Measurements from ENCODE around the gene C1QL2. TPM values are rescaled to one million over a fixed set of nuclear protein-coding genes. Genes with fewer than 3 reads are reported as not detected.

Gene C1QL2
- polyA plus RNA-seq, 3 donors from 2014 or later, result not detected

- Mint-ChIP-seq H3K4me3 (no peak overlapping the region), H3K36me3 (no peaks in the 10 kb centered on the region), H3K27me3 (ENCODE audit: low read depth in 3 of 3) (peaks cover 2 to 14% (median 13%) of the 10 kb centered on the region in 3 donors), H3K9me3 (no peaks in the 10 kb centered on the region), H3K27ac (no peak overlapping the region), H3K4me1 (no peaks in the 10 kb centered on the region)
- no peak for DNase-seq
Measured at GRCh38 chr2:119195001-119195400, 36.5 kb upstream of the C1QL2 start.

- Mint-ChIP-seq H3K36me3 (no peaks in the 10 kb centered on the region), H3K9me3 (no peaks in the 10 kb centered on the region), H3K27ac (no peak overlapping the region), H3K27me3 (ENCODE audit: low read depth in 3 of 3) (peaks cover 2 to 17% (median 13%) of the 10 kb centered on the region in 3 donors), H3K4me3 (no peak overlapping the region), H3K4me1 (no peaks in the 10 kb centered on the region)
- DNase-seq, result no peak
Measured at GRCh38 chr2:119192893-119193292, 34.3 kb upstream of the C1QL2 start.

- no peak overlapping the region for H3K4me3 Mint-ChIP-seq
- H3K9me3 Mint-ChIP-seq, result no peaks in the 10 kb centered on the region
- peaks cover 5 to 10% (median 6%) of the 10 kb centered on the region in 3 donors for H3K27me3 Mint-ChIP-seq (ENCODE audit: low read depth in 3 of 3)
- no peaks in the 10 kb centered on the region for H3K36me3 Mint-ChIP-seq
- no peaks in the 10 kb centered on the region for H3K4me1 Mint-ChIP-seq
- no peak for DNase-seq
- no peak overlapping the region for H3K27ac Mint-ChIP-seq
Measured at GRCh38 chr2:119190321-119191111, 32.0 kb upstream of the C1QL2 start.

GRCh38 chr2:119184512-119184911 lies 26.0 kb upstream of the C1QL2 start:
- H3K27ac Mint-ChIP-seq, result no peak overlapping the region
- H3K36me3 Mint-ChIP-seq, result no peaks in the 10 kb centered on the region
- H3K9me3 Mint-ChIP-seq, result no peaks in the 10 kb centered on the region
- no peak overlapping the region for H3K4me3 Mint-ChIP-seq
- H3K4me1 Mint-ChIP-seq, result no peaks in the 10 kb centered on the region
- DNase-seq, result no peak
- H3K27me3 Mint-ChIP-seq (ENCODE audit: low read depth in 3 of 3), result peaks cover 0 to 5% (median 3%) of the 10 kb centered on the region in 3 donors

GRCh38 chr2:119181791-119182445 lies 23.4 kb upstream of the C1QL2 start:
- H3K36me3 Mint-ChIP-seq, result no peaks in the 10 kb centered on the region
- DNase-seq, result no peak
- H3K27ac Mint-ChIP-seq, result no peak overlapping the region
- no peaks in the 10 kb centered on the region for H3K4me1 Mint-ChIP-seq
- no peak overlapping the region for H3K4me3 Mint-ChIP-seq
- H3K27me3 Mint-ChIP-seq (ENCODE audit: low read depth in 3 of 3), result peaks cover 0 to 5% (median 2%) of the 10 kb centered on the region in 3 donors
- H3K9me3 Mint-ChIP-seq, result no peaks in the 10 kb centered on the region

- Mint-ChIP-seq H3K36me3 (no peaks in the 10 kb centered on the region), H3K4me3 (no peak overlapping the region)
Measured at GRCh38 chr2:119181391-119181790, 22.8 kb upstream of the C1QL2 start.

GRCh38 chr2:119180892-119181291 lies 22.3 kb upstream of the C1QL2 start:
- DNase-seq, result no peak
- H3K27ac Mint-ChIP-seq, result no peak overlapping the region
- H3K9me3 Mint-ChIP-seq, result no peaks in the 10 kb centered on the region
- H3K36me3 Mint-ChIP-seq, result no peaks in the 10 kb centered on the region
- H3K4me3 Mint-ChIP-seq, result no peak overlapping the region
- peaks cover 0 to 5% (median 1%) of the 10 kb centered on the region in 3 donors for H3K27me3 Mint-ChIP-seq (ENCODE audit: low read depth in 3 of 3)
- no peaks in the 10 kb centered on the region for H3K4me1 Mint-ChIP-seq

More at GRCh38 chr2:119181391-119181790, 22.8 kb upstream of the C1QL2 start:
- no peak overlapping the region for H3K27ac Mint-ChIP-seq
- DNase-seq, result no peak
- H3K9me3 Mint-ChIP-seq, result no peaks in the 10 kb centered on the region
- H3K27me3 Mint-ChIP-seq (ENCODE audit: low read depth in 3 of 3), result peaks cover 0 to 5% (median 4%) of the 10 kb centered on the region in 3 donors
- H3K4me1 Mint-ChIP-seq, result no peaks in the 10 kb centered on the region

- Mint-ChIP-seq H3K4me3 (no peak overlapping the region), H3K27ac (no peak overlapping the region), H3K27me3 (ENCODE audit: low read depth in 3 of 3) (peaks cover 0 to 5% (median 1%) of the 10 kb centered on the region in 3 donors), H3K9me3 (no peaks in the 10 kb centered on the region), H3K36me3 (no peaks in the 10 kb centered on the region), H3K4me1 (no peaks in the 10 kb centered on the region)
- DNase-seq, result no peak
Measured at GRCh38 chr2:119179991-119180390, 21.4 kb upstream of the C1QL2 start.

- no peak overlapping the region for H3K4me3 Mint-ChIP-seq
- no peaks in the 10 kb centered on the region for H3K9me3 Mint-ChIP-seq
- H3K4me1 Mint-ChIP-seq, result no peaks in the 10 kb centered on the region
- H3K27ac Mint-ChIP-seq, result no peak overlapping the region
- H3K27me3 Mint-ChIP-seq (ENCODE audit: low read depth in 3 of 3), result peaks cover 0 to 5% (median 1%) of the 10 kb centered on the region in 3 donors
- no peaks in the 10 kb centered on the region for H3K36me3 Mint-ChIP-seq
- no peak for DNase-seq
Measured at GRCh38 chr2:119179202-119179601, 20.7 kb upstream of the C1QL2 start.

- H3K9me3 Mint-ChIP-seq, result no peaks in the 10 kb centered on the region
- no peaks in the 10 kb centered on the region for H3K36me3 Mint-ChIP-seq
- no peak overlapping the region for H3K27ac Mint-ChIP-seq
- no peak for DNase-seq
- H3K4me3 Mint-ChIP-seq, result no peak overlapping the region
- H3K27me3 Mint-ChIP-seq (ENCODE audit: low read depth in 3 of 3), result peaks cover 0 to 5% (median 0%) of the 10 kb centered on the region in 3 donors
- no peaks in the 10 kb centered on the region for H3K4me1 Mint-ChIP-seq
Measured at GRCh38 chr2:119178776-119179175, 20.2 kb upstream of the C1QL2 start.

GRCh38 chr2:119177838-119178190 lies 19.3 kb upstream of the C1QL2 start:
- no peak for DNase-seq
- Mint-ChIP-seq H3K27me3 (ENCODE audit: low read depth in 3 of 3) (peaks cover 0 to 5% (median 0%) of the 10 kb centered on the region in 3 donors), H3K4me3 (no peak overlapping the region), H3K36me3 (no peaks in the 10 kb centered on the region), H3K9me3 (no peaks in the 10 kb centered on the region), H3K27ac (no peak overlapping the region), H3K4me1 (no peaks in the 10 kb centered on the region)

GRCh38 chr2:119177171-119177837 lies 18.8 kb upstream of the C1QL2 start:
- Mint-ChIP-seq H3K36me3 (no peaks in the 10 kb centered on the region), H3K27ac (no peak overlapping the region), H3K27me3 (ENCODE audit: low read depth in 3 of 3) (peaks cover 0 to 5% (median 0%) of the 10 kb centered on the region in 3 donors), H3K9me3 (no peaks in the 10 kb centered on the region), H3K4me1 (no peaks in the 10 kb centered on the region), H3K4me3 (no peak overlapping the region)
- DNase-seq, result no peak

- no peaks in the 10 kb centered on the region for H3K4me1 Mint-ChIP-seq
- DNase-seq, result no peak
- H3K27ac Mint-ChIP-seq, result no peak overlapping the region
- H3K9me3 Mint-ChIP-seq, result no peaks in the 10 kb centered on the region
- peaks cover 0 to 5% (median 0%) of the 10 kb centered on the region in 3 donors for H3K27me3 Mint-ChIP-seq (ENCODE audit: low read depth in 3 of 3)
- H3K36me3 Mint-ChIP-seq, result no peaks in the 10 kb centered on the region
- no peak overlapping the region for H3K4me3 Mint-ChIP-seq
Measured at GRCh38 chr2:119175517-119175916, 17.0 kb upstream of the C1QL2 start.

GRCh38 chr2:119174993-119175347 lies 16.4 kb upstream of the C1QL2 start:
- DNase-seq, result no peak
- H3K27ac Mint-ChIP-seq, result no peak overlapping the region
- no peaks in the 10 kb centered on the region for H3K9me3 Mint-ChIP-seq
- no peaks in the 10 kb centered on the region for H3K4me1 Mint-ChIP-seq
- no peaks in the 10 kb centered on the region for H3K36me3 Mint-ChIP-seq
- H3K4me3 Mint-ChIP-seq, result no peak overlapping the region
- H3K27me3 Mint-ChIP-seq (ENCODE audit: low read depth in 3 of 3), result peaks cover 0 to 5% (median 0%) of the 10 kb centered on the region in 3 donors
